Measurements from ENCODE around the gene OR4X1.
A peak's percentile ranks its signal among the peaks of the same experiment; 100 is the strongest.
"Not testable (repeated sequence)": the region's sequence is repeated elsewhere in the genome, so short reads cannot be mapped to it uniquely, and the experiment has no call there.

Gene OR4X1, protein sequence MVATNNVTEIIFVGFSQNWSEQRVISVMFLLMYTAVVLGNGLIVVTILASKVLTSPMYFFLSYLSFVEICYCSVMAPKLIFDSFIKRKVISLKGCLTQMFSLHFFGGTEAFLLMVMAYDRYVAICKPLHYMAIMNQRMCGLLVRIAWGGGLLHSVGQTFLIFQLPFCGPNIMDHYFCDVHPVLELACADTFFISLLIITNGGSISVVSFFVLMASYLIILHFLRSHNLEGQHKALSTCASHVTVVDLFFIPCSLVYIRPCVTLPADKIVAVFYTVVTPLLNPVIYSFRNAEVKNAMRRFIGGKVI

GRCh38 chr11:48263423-48263911, at the start of gene OR4X1:
Gene OR4X1 (plus strand): TSS chr11:48263861. CDS start chr11:48263861, 0 bp downstream.
- DNase-seq (ENCODE audit: low read depth in 1 of 2, low spot score in 1 of 2), result no peak

DNA sequence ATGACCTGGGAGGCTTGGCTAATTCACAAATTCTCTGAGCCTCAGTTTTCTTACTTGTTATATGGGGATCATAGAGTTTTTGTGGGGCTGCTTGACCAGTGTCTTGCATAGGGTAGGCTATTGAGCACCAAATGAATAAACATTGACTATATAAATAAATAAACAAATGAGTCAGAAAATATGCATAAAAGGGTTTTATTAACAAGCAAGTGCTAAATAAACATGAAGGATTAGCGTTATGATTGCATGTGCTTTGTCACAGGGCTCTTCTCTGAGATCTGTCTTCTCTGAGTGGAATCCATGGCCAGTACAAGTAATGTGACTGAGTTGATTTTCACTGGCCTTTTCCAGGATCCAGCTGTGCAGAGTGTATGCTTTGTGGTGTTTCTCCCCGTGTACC, 47.2 kb upstream of the OR4X1 start, which contains the start of gene OR4B1:
OR4B1 (plus strand) TSS at position 301 of the 400 bp plus-strand sequence; CDS start at position 301, 0 bp downstream.
- no peak for DNase-seq (ENCODE audit: low read depth in 1 of 2, low spot score in 1 of 2)

DNA sequence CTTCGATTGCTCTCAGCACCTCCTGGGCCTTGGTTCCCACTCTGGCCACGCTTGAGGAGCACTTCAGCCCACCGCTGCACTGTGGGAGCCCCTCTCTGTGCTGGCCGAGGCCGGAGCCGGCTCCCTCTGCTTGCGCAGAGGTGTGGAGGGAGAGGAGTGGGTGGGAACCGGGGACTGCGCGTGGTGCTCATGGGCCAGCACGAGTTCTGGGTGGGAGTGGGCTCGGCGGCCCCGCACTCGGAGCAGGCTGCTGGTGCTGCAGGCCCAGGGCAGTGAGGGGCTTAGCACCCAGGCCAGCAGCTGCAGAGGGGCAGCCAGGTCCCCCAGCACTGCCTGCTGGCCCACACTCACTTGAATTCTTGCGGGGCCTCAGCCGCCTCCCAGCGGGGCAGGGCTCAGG, 34.9 kb upstream of the OR4X1 start:
- no peak for DNase-seq (ENCODE audit: low read depth in 1 of 2, low spot score in 1 of 2)

- DNase-seq (ENCODE audit: low read depth in 1 of 2, low spot score in 1 of 2), result not testable (repeated sequence)
Measured at GRCh38 chr11:48230057-48230456, 33.6 kb upstream of the OR4X1 start.

DNA sequence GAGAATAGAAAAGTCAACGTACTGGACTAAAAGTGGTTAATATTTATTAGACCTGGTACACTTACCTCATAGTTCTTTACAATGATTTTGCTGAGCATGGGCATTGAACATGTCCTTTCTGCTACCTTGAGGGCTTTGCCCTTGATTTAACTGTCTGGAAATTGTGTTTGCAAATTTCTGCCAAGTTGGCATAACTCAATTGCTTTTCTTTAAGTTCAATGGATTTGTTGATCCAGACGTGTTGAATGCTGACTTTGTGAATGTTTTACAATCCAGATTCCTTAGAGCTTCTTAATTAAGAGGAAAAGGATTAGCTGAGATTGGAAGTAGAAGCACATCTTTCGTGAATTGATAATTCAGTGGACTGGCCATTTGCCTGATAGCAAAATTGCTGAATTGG, 25.9 kb upstream of the OR4X1 start:
- no peak for DNase-seq (ENCODE audit: low read depth in 1 of 2, low spot score in 1 of 2)

DNA sequence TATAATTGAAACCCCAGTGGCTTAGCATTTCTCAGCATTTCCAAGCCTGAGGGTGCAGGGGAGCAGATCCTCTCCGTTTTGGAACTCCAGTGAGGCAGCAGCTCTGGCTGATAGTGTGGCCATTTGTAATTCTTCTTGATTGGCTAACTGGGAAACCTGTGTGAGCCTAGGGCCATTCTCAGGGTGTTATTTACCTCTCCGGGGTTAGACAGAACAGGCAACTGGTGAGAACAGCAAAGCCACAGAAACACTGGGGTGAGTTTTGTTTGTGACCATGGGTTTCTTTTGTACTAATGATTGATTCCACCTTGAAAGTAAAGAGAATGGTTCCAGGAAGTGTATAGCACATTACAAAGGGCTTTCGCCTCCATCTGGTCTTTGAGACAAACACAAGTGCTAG, 21.2 kb upstream of the OR4X1 start:
- no peak for DNase-seq (ENCODE audit: low read depth in 1 of 2, low spot score in 1 of 2)

GRCh38 chr11:48244804-48245203, 18.9 kb upstream of the OR4X1 start, which contains the start of gene OR4X2:
Gene OR4X2 (plus strand): TSS chr11:48245104. CDS start chr11:48245104, 0 bp downstream.
- no peak for DNase-seq (ENCODE audit: low read depth in 1 of 2, low spot score in 1 of 2)

DNA sequence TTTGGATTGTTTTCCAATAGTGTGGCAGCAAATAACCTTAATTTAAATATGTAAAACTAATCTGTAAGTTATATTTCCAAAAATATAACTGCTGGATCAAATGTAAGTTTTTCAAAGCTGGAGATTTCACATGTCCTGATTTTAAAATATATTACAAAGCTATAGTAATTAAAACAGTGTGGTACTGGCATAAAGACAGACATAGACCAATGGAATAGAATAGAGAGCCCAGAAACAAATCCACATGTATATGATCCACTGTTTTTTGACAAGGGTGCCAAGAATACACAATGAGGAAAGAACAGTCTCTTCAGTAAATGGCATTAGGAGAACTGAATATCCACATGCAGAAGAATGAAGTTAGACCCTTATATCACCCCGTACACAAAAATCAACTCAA, 14.8 kb upstream of the OR4X1 start:
- no peak for DNase-seq (ENCODE audit: low read depth in 1 of 2, low spot score in 1 of 2)

- no peak for DNase-seq (ENCODE audit: low read depth in 1 of 2, low spot score in 1 of 2)
Measured at GRCh38 chr11:48261600-48261999, 2.1 kb upstream of the OR4X1 start.

DNA sequence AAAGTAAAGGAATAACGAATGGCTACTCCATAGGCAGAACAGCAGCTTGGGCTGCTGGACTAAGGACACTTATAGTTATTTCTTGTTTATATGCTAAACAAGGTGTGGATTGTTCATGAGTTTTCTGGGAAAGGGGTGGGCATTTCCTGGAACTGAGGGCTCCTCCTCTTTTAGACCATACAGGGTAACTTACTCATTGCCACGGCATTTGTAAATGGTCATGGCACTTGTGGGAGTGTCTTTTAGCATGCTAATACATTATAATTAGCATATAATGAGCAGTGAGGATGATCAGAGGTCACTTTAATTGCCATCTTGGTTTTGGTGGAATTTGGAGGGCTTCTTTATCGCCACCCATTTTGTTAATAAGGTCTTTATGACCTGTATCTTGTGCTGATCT, 7.0 kb downstream of the OR4X1 start:
- no peak for DNase-seq (ENCODE audit: low read depth in 1 of 2, low spot score in 1 of 2)

GRCh38 chr11:48272606-48273005, 8.9 kb downstream of the OR4X1 start:
- no peak for DNase-seq (ENCODE audit: low read depth in 1 of 2, low spot score in 1 of 2)

DNA sequence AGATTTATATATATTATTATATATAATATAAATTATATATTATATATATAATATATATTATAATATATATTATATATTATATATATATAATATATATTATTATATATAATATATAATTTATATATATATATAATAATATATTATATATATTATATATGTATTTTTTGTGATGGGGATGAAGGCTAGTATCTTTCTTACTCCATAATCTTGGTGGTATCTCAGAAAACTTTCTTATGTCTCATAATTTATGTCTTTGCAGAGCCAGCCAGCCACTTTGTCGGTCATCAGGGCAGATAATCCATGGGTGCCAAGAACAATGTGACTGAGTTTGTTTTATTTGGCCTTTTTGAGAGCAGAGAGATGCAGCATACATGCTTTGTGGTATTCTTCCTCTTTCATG, 42.3 kb downstream of the OR4X1 start, which contains the start of gene OR4S1:
OR4S1 (plus strand) TSS at position 301 of the 400 bp plus-strand sequence; CDS start at position 301, 0 bp downstream.
- DNase-seq (ENCODE audit: low read depth in 1 of 2, low spot score in 1 of 2), result no peak

DNA sequence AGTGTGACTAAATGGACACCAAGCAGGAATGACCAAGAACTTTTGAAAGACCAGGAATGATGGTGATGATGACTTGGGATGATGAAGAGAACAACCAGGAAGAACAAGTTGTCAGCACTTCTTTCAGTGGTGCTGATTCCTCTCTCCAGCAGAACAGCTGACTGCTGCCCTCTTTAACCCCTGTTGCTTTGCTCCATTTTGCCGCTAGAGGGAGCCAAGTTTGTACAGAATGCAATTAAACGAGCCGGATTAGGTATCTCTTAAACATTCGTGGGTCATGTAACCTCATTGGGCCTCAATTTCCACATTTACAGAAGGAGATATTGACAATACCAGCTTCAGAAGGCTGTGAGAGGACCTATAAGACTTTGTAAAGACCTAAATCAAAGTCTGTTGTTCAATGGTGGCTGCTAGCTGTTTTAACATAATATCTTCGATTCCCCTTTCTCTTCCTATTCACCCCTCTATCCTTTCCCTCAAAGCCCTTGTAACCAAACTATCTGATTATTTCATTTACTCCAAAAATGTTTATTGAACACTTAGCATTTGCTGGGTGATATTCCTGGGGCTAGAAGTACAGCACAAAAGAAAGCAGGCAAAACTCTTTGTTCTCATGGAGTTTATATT, 44.2 kb downstream of the OR4X1 start:
- peak; percentile 37 to 64 for DNase-seq (ENCODE audit: low read depth in 1 of 2, low spot score in 1 of 2)

- not testable (repeated sequence) for DNase-seq (ENCODE audit: low read depth in 1 of 2, low spot score in 1 of 2)
Measured at GRCh38 chr11:48313590-48313989, 49.9 kb downstream of the OR4X1 start.
